H1 (cell line): ENCODE results near the gene ASPDH. TPM values are rescaled to one million over a fixed set of nuclear protein-coding genes. Genes with fewer than 3 reads are reported as not detected.

Experiments used
- CHD1 ChIP-seq: IDR thresholded peaks from 2 replicates; pipeline ENCODE4 v1.6.1; 2012; ENCODE audit warnings: low read depth, low read length, improper control_type of control experiment
- FOSL1 ChIP-seq: IDR thresholded peaks from 2 replicates; pipeline ENCODE4 v1.6.1; 2011; ENCODE audit warnings: mild to moderate bottlenecking, low read depth, low read length, moderate library complexity; ENCODE audit not compliant: insufficient read depth
- JUN ChIP-seq: IDR thresholded peaks from 2 replicates; pipeline ENCODE4 v1.6.1; 2011; ENCODE audit warnings: low read depth, mild to moderate bottlenecking, improper control_type of control experiment, low read length
- RNF2 ChIP-seq: fragments of 200-900, 300-1000 bp; sonication (generic); IDR thresholded peaks from 2 replicates; pipeline ENCODE4 v1.7.1; 2016; ENCODE audit warnings: borderline replicate concordance, low read depth, mild to moderate bottlenecking, antibody characterized with exemption, low read length; ENCODE audit not compliant: poor library complexity, severe bottlenecking; ENCODE audit errors: missing control alignments
- SAP30 ChIP-seq: fragments of 300-600 bp; sonication (generic); IDR thresholded peaks from 2 replicates; pipeline ENCODE4 v1.7.1; 2012; ENCODE audit warnings: low read length, moderate library complexity, mild to moderate bottlenecking, inconsistent platforms; ENCODE audit not compliant: insufficient read depth, insufficient replicate concordance
- SIN3A ChIP-seq, 2 experiments: IDR thresholded peaks in 1 of 2; conservative IDR thresholded peaks in 1 of 2; 2 replicates each; pipeline ENCODE4 v1.6.1; 2011 to 2012; ENCODE audit warnings: low read length in 2 of 2, improper control_type of control experiment in 1 of 2, low read depth in 1 of 2, mild to moderate bottlenecking in 1 of 2
- SIX5 ChIP-seq: IDR thresholded peaks from 2 replicates; pipeline ENCODE4 v1.6.1; 2011; ENCODE audit warnings: mild to moderate bottlenecking, low read depth, low read length
- SRF ChIP-seq: IDR thresholded peaks from 2 replicates; pipeline ENCODE4 v1.6.1; 2011; ENCODE audit warnings: mild to moderate bottlenecking, low read depth, low read length, moderate library complexity
- polyA plus RNA-seq, 7 experiments: library from polyadenylated mRNA; depleted of rRNA in 3 of 7; stranded (reverse) in 5 of 7; unstranded in 2 of 7; fragments of >200 nt in 5 of 7; fragments of 200-250 nt in 2 of 7; gene quantifications; 1 replicate in 5 of 7; 2 replicates in 1 of 7; 4 replicates in 1 of 7; pipeline versions ENCODE4 v1.2.1 to v1.2.3, GENCODE V29; 2011 to 2013; ENCODE audit warnings: missing spikeins in 2 of 7, mixed read lengths in 2 of 7
- total RNA-seq: library from RNA; stranded (reverse); fragmentation: NEBNext Ultra II Directional; extraction: Animal tissue kit (Norgen Biotek cat#: 25700); gene quantifications from 2 replicates; pipeline ENCODE4 v1.2.1, GENCODE V29; 2021

The ASPDH gene
- total and polyA plus RNA-seq, 2 of the 8 experiments (the other 6 are each of a cell fraction or from before 2014, with no cell fraction given) = not detected

GRCh38 chr19:50507376-50507775, 6.3 kb downstream of the ASPDH start (continued):
- no peak for TF ChIP-seq SAP30
- TF ChIP-seq JUN = no peak
- TF ChIP-seq SIN3A (conservative IDR thresholded peaks at IDR 0.05 in 1 of 2, IDR thresholded peaks at IDR 0.05 in 1 of 2; ENCODE audit: low read depth in 1 of 2, low read length in 2 of 2) = no peak
- TF ChIP-seq SRF = no peak
- TF ChIP-seq CHD1 = no peak
- no peak for TF ChIP-seq SIX5
- no peak for TF ChIP-seq RNF2
- TF ChIP-seq FOSL1 = no peak
